OCI-LY3 (cell line): ENCODE data around the gene GAS7.

Experiments used
- EZH2phosphoT487 ChIP-seq: fragments of 200-600 bp; shearing (Covaris generic); IDR thresholded peaks from 2 replicates; pipeline ENCODE4 v1.6.1; 2018; ENCODE audit warnings: antibody characterized with exemption, mixed run types, low read depth
- TF ChIP-seq, protein P1 (sequence below): fragments of 200-600, 300-600 bp; sonication (generic); IDR thresholded peaks from 2 replicates; pipeline ENCODE4 v1.5.1; 2014; ENCODE audit warnings: antibody characterized with exemption, low read length, low read depth

DNA sequence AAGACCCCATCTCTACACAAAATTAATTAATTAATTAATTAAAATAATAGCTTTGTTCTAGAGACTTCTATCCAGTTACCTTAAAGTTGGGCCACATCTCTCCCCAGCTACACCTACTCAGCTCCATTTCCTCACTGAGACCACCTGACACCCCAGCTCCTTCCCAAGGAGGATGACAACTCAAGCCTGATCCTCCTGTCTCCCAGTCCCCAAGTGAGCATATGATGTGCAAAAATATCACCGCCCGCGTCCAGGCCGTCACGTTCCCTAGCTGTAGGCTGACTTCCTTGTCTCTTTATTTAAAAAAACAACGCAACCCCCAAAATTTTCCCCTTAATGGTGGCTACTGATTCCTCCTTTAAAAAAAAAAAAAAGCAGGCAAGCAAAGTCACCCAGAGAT lies 173.2 kb downstream of the GAS7 start:
- TF ChIP-seq, protein P1, sequence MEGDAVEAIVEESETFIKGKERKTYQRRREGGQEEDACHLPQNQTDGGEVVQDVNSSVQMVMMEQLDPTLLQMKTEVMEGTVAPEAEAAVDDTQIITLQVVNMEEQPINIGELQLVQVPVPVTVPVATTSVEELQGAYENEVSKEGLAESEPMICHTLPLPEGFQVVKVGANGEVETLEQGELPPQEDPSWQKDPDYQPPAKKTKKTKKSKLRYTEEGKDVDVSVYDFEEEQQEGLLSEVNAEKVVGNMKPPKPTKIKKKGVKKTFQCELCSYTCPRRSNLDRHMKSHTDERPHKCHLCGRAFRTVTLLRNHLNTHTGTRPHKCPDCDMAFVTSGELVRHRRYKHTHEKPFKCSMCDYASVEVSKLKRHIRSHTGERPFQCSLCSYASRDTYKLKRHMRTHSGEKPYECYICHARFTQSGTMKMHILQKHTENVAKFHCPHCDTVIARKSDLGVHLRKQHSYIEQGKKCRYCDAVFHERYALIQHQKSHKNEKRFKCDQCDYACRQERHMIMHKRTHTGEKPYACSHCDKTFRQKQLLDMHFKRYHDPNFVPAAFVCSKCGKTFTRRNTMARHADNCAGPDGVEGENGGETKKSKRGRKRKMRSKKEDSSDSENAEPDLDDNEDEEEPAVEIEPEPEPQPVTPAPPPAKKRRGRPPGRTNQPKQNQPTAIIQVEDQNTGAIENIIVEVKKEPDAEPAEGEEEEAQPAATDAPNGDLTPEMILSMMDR, result no peak
- TF ChIP-seq EZH2phosphoT487, result no peak
